ENCODE data around the gene ASMTL. TPM values are rescaled to one million over a fixed set of nuclear protein-coding genes. Genes with fewer than 3 reads are reported as not detected.

ASMTL gene
- total and polyA plus RNA-seq, 2 experiments from 2014 or later = 10.1 to 31.0 TPM

GRCh38 chrX:1466232-1466661 is 13.5 kb upstream of the ASMTL start:
- 97% methylated on average over 31 of the region's 36 CpGs for WGBS (ENCODE audit: low lambda C conversion rate, missing lambda C conversion rate)
- Histone ChIP-seq H3K9me2 (replicated peaks; ENCODE audit: insufficient read depth) (no peaks in the 10 kb centered on the region), H3K4me2 (no peak overlapping the region), H3K4me3 (no peak overlapping the region), H3K9me3 (ENCODE audit: low read depth) (no peaks in the 10 kb centered on the region), H3K36me3 (replicated peaks; ENCODE audit: insufficient read depth, low read depth) (no peaks in the 10 kb centered on the region), H3K79me2 (no peaks in the 10 kb centered on the region), H3K27ac (no peak overlapping the region), H3K27me3 (no peaks in the 10 kb centered on the region), H2AFZ (no peak overlapping the region), H4K20me1 (ENCODE audit: insufficient read depth, poor library complexity, severe bottlenecking) (no peaks in the 10 kb centered on the region), H3K4me1 (ENCODE audit: insufficient read depth) (no peaks in the 10 kb centered on the region)
- DNase-seq (ENCODE audit: low spot score) = no peak
- no peak for TF ChIP-seq CTCF (IDR thresholded peaks at IDR 0.05; ENCODE audit: poor library complexity)
- TF ChIP-seq EZH2phosphoT487 (IDR thresholded peaks at IDR 0.05; ENCODE audit: low read depth, severe bottlenecking, unreplicated experiment) = no peak
- TF ChIP-seq EZH2 (IDR thresholded peaks at IDR 0.05; ENCODE audit: borderline replicate concordance) = no peak

GRCh38 chrX:1465286-1466231 is 12.8 kb upstream of the ASMTL start:
- no peaks in the 10 kb centered on the region for H3K9me2 ChIP-seq (replicated peaks; ENCODE audit: insufficient read depth)
- H3K4me1 ChIP-seq (ENCODE audit: insufficient read depth) = no peaks in the 10 kb centered on the region
- TF ChIP-seq CTCF (IDR thresholded peaks at IDR 0.05; ENCODE audit: poor library complexity) (no peak), EZH2phosphoT487 (IDR thresholded peaks at IDR 0.05; ENCODE audit: low read depth, severe bottlenecking, unreplicated experiment) (no peak), EZH2 (IDR thresholded peaks at IDR 0.05; ENCODE audit: borderline replicate concordance) (no peak)
- no peaks in the 10 kb centered on the region for H3K79me2 ChIP-seq
- DNase-seq (ENCODE audit: low spot score) = no peak
- no peak overlapping the region for H3K4me2 ChIP-seq
- WGBS (ENCODE audit: low lambda C conversion rate, missing lambda C conversion rate) = 94% methylated on average over 65 of the region's 75 CpGs
- no peaks in the 10 kb centered on the region for H3K36me3 ChIP-seq (replicated peaks; ENCODE audit: insufficient read depth, low read depth)
- no peaks in the 10 kb centered on the region for H3K9me3 ChIP-seq (ENCODE audit: low read depth)
- H4K20me1 ChIP-seq (ENCODE audit: insufficient read depth, poor library complexity, severe bottlenecking) = no peaks in the 10 kb centered on the region
- no peak overlapping the region for H2AFZ ChIP-seq
- no peaks in the 10 kb centered on the region for H3K27me3 ChIP-seq
- H3K4me3 ChIP-seq = no peak overlapping the region
- no peak overlapping the region for H3K27ac ChIP-seq

- Histone ChIP-seq H3K27me3 (no peaks in the 10 kb centered on the region), H3K27ac (no peak overlapping the region), H4K20me1 (ENCODE audit: insufficient read depth, poor library complexity, severe bottlenecking) (no peaks in the 10 kb centered on the region), H3K4me1 (ENCODE audit: insufficient read depth) (no peaks in the 10 kb centered on the region), H2AFZ (no peak overlapping the region), H3K9me2 (replicated peaks; ENCODE audit: insufficient read depth) (no peaks in the 10 kb centered on the region), H3K4me3 (no peak overlapping the region), H3K9me3 (ENCODE audit: low read depth) (no peaks in the 10 kb centered on the region), H3K79me2 (no peaks in the 10 kb centered on the region), H3K4me2 (no peak overlapping the region), H3K36me3 (replicated peaks; ENCODE audit: insufficient read depth, low read depth) (no peaks in the 10 kb centered on the region)
- no peak for DNase-seq (ENCODE audit: low spot score)
- 87% methylated on average over 12 of the region's 12 CpGs for WGBS (ENCODE audit: low lambda C conversion rate, missing lambda C conversion rate)
- no peak for TF ChIP-seq EZH2 (IDR thresholded peaks at IDR 0.05; ENCODE audit: borderline replicate concordance)
- no peak for TF ChIP-seq CTCF (IDR thresholded peaks at IDR 0.05; ENCODE audit: poor library complexity)
- no peak for TF ChIP-seq EZH2phosphoT487 (IDR thresholded peaks at IDR 0.05; ENCODE audit: low read depth, severe bottlenecking, unreplicated experiment)
These were observed 12.2 kb upstream of the ASMTL start for GRCh38 chrX:1464971-1465285.

All from hepatocyte (in vitro differentiated cells).